Fibroblast of lung (primary cell): Measurements from ENCODE around the gene LARP1.

Experiments
- EZH2 ChIP-seq: IDR thresholded peaks from 2 replicates; pipeline ENCODE4 v1.5.1; 2012; ENCODE audit warnings: low read length, control low read depth, mild to moderate bottlenecking; ENCODE audit errors: missing control alignments
- TF ChIP-seq, protein P1 (sequence below), 2 donors: IDR thresholded peaks in 1 of 2; conservative IDR thresholded peaks in 1 of 2; 1 replicate in 1 of 2; 2 replicates in 1 of 2; pipeline ENCODE4 v1.5.1; 2011 to 2012; ENCODE audit warnings: low read length in 2 of 2, control low read depth in 1 of 2, inconsistent platforms in 1 of 2, low read depth in 1 of 2, mild to moderate bottlenecking in 1 of 2

DNA sequence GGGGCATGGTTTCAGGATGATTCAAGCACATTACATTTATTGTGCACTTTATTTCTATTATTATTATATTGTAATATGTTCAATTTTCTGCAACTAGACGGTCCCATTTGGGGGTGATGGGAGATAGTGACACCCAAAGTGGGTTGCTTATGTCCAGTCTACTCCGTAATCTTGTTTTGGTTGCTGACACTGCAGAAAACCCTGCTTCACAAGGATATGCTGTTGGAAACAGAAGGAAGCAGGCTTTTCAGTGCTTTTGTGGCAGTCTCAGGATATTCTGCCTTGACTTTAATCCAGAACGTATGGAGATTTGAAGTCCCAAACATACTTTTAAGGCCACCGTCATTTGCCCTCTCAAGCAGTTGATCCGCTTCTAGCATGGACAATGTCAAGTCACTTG is 47.5 kb upstream of the LARP1 start:
- TF ChIP-seq, protein P1, sequence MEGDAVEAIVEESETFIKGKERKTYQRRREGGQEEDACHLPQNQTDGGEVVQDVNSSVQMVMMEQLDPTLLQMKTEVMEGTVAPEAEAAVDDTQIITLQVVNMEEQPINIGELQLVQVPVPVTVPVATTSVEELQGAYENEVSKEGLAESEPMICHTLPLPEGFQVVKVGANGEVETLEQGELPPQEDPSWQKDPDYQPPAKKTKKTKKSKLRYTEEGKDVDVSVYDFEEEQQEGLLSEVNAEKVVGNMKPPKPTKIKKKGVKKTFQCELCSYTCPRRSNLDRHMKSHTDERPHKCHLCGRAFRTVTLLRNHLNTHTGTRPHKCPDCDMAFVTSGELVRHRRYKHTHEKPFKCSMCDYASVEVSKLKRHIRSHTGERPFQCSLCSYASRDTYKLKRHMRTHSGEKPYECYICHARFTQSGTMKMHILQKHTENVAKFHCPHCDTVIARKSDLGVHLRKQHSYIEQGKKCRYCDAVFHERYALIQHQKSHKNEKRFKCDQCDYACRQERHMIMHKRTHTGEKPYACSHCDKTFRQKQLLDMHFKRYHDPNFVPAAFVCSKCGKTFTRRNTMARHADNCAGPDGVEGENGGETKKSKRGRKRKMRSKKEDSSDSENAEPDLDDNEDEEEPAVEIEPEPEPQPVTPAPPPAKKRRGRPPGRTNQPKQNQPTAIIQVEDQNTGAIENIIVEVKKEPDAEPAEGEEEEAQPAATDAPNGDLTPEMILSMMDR (conservative IDR thresholded peaks at IDR 0.05 in 1 of 2, IDR thresholded peaks at IDR 0.05 in 1 of 2; ENCODE audit: low read depth in 1 of 2, low read length in 2 of 2) = no peak
- TF ChIP-seq EZH2 = no peak
